Parathyroid adenoma (tissue), 2 donors: ENCODE results near the gene TRAF4.

Experiments used
- H2AFZ ChIP-seq: fragments of 300-600 bp; sonication (generic); one replicate; pipeline ENCODE4 v1.7.0; 2017; ENCODE audit warnings: antibody characterized with exemption, mild to moderate bottlenecking
- H3K27ac ChIP-seq: fragments of 300-600 bp; sonication (generic); one replicate; pipeline ENCODE4 v1.7.0; 2017
- H3K27me3 ChIP-seq: fragments of 300-600 bp; sonication (generic); one replicate; pipeline ENCODE4 v1.7.0; 2017; ENCODE audit warnings: low read length; ENCODE audit not compliant: control insufficient read depth, insufficient read depth
- H3K36me3 ChIP-seq: fragments of 300-600 bp; sonication (generic); one replicate; pipeline ENCODE4 v1.7.0; 2017; ENCODE audit warnings: low read length; ENCODE audit not compliant: control insufficient read depth, insufficient read depth
- H3K4me1 ChIP-seq: fragments of 300-600 bp; sonication (generic); one replicate; pipeline ENCODE4 v1.7.0; 2017; ENCODE audit warnings: control low read depth
- H3K4me2 ChIP-seq: fragments of 300-600 bp; sonication (generic); one replicate; pipeline ENCODE4 v1.7.0; 2017; ENCODE audit warnings: low read length
- H3K4me3 ChIP-seq: fragments of 300-600 bp; sonication (generic); one replicate; pipeline ENCODE4 v1.7.0; 2017; ENCODE audit warnings: low read depth, low read length
- H3K79me2 ChIP-seq: fragments of 300-600 bp; sonication (generic); one replicate; pipeline ENCODE4 v1.7.0; 2017; ENCODE audit warnings: control low read depth
- H3K9ac ChIP-seq: fragments of 300-600 bp; sonication (generic); one replicate; pipeline ENCODE4 v1.7.0; 2017; ENCODE audit warnings: mild to moderate bottlenecking
- H3K9me3 ChIP-seq: fragments of 300-600 bp; sonication (generic); one replicate; pipeline ENCODE4 v1.7.0; 2017; ENCODE audit warnings: low read length; ENCODE audit not compliant: control insufficient read depth
- TF ChIP-seq, protein P1 (sequence below): fragments of 300-600 bp; sonication (generic); IDR thresholded peaks from one replicate; pipeline ENCODE4 v1.7.0; 2017; ENCODE audit warnings: antibody characterized with exemption, mild to moderate bottlenecking
- donor health status: primary hyperparathyroidism.

The TRAF4 gene

DNA sequence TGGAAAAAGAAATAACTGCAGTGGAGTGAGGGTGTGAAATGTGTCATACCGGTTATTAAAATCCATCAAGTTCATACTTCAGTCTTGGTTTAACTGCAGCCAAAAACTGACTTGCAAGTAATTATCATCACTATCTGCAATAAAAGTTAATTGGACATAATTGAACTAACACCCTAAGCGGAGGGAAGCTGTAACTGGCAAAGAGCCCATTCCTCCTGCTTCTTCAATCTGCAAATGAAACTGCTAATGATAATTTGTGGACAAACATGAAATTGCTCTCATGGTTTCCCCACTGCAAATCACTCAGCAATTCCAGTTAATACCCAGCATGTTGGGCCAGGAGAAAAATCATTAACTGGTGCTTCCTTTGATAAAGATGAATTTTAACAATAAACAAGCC, 52.3 kb downstream of the TRAF4 start:
- H2AFZ ChIP-seq, result no peak overlapping the region
- H3K27ac ChIP-seq, result no peak overlapping the region
- H3K79me2 ChIP-seq, result peaks cover 67% of the 10 kb centered on the region
- H3K27me3 ChIP-seq, result no peaks in the 10 kb centered on the region
- H3K4me3 ChIP-seq, result no peak overlapping the region
- no peaks in the 10 kb centered on the region for H3K36me3 ChIP-seq
- TF ChIP-seq, protein P1, sequence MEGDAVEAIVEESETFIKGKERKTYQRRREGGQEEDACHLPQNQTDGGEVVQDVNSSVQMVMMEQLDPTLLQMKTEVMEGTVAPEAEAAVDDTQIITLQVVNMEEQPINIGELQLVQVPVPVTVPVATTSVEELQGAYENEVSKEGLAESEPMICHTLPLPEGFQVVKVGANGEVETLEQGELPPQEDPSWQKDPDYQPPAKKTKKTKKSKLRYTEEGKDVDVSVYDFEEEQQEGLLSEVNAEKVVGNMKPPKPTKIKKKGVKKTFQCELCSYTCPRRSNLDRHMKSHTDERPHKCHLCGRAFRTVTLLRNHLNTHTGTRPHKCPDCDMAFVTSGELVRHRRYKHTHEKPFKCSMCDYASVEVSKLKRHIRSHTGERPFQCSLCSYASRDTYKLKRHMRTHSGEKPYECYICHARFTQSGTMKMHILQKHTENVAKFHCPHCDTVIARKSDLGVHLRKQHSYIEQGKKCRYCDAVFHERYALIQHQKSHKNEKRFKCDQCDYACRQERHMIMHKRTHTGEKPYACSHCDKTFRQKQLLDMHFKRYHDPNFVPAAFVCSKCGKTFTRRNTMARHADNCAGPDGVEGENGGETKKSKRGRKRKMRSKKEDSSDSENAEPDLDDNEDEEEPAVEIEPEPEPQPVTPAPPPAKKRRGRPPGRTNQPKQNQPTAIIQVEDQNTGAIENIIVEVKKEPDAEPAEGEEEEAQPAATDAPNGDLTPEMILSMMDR, result no peak
- no peaks in the 10 kb centered on the region for H3K9me3 ChIP-seq
- no peak overlapping the region for H3K4me2 ChIP-seq
- no peak overlapping the region for H3K9ac ChIP-seq
- no peaks in the 10 kb centered on the region for H3K4me1 ChIP-seq
